ENCODE measurements around the gene KCNK2.

- no peak for TF ChIP-seq SIN3A (IDR thresholded peaks at IDR 0.05; ENCODE audit: borderline replicate concordance, insufficient read depth, low read length)
- no peak for TF ChIP-seq REST (IDR thresholded peaks at IDR 0.05; ENCODE audit: insufficient read depth in 1 of 2, low read depth in 2 of 2, low read length in 2 of 2)
- no peak for TF ChIP-seq POLR2AphosphoS5 (IDR thresholded peaks at IDR 0.05; ENCODE audit: low read depth, low read length)
These were observed 197.1 kb downstream of the KCNK2 start for GRCh38 chr1:215279682-215280081.
